ENCODE measurements around the gene MUTYH.

The MUTYH gene

GRCh38 chr1:45380730-45381129 lies 40.5 kb upstream of the MUTYH start:
- no peak for TF ChIP-seq CTCF (IDR thresholded peaks at IDR 0.05; ENCODE audit: unreplicated experiment in 3 of 3)
- H3K4me1 Mint-ChIP-seq = no peaks in the 10 kb centered on the region
- no peaks in the 10 kb centered on the region for H3K9me3 Mint-ChIP-seq
- H3K4me3 Mint-ChIP-seq = no peak overlapping the region
- no peaks in the 10 kb centered on the region for H3K27me3 Mint-ChIP-seq (ENCODE audit: low read depth)
- H3K36me3 Mint-ChIP-seq (ENCODE audit: low read depth) = no peaks in the 10 kb centered on the region
- H3K27ac Mint-ChIP-seq = no peak overlapping the region

- Mint-ChIP-seq H3K27ac (no peak overlapping the region), H3K36me3 (ENCODE audit: low read depth) (no peaks in the 10 kb centered on the region), H3K4me1 (no peaks in the 10 kb centered on the region), H3K9me3 (no peaks in the 10 kb centered on the region), H3K27me3 (ENCODE audit: low read depth) (no peaks in the 10 kb centered on the region), H3K4me3 (no peak overlapping the region)
- no peak for TF ChIP-seq CTCF (IDR thresholded peaks at IDR 0.05; ENCODE audit: unreplicated experiment in 3 of 3)
Measured at GRCh38 chr1:45380125-45380524, 39.9 kb upstream of the MUTYH start.

GRCh38 chr1:45379524-45379923 lies 39.3 kb upstream of the MUTYH start:
- Mint-ChIP-seq H3K27me3 (ENCODE audit: low read depth) (no peaks in the 10 kb centered on the region), H3K27ac (no peak overlapping the region), H3K36me3 (ENCODE audit: low read depth) (no peaks in the 10 kb centered on the region), H3K9me3 (no peaks in the 10 kb centered on the region), H3K4me3 (no peak overlapping the region), H3K4me1 (no peaks in the 10 kb centered on the region)
- no peak for TF ChIP-seq CTCF (IDR thresholded peaks at IDR 0.05; ENCODE audit: unreplicated experiment in 3 of 3)

GRCh38 chr1:45378184-45378583 lies 37.9 kb upstream of the MUTYH start:
- no peaks in the 10 kb centered on the region for H3K27me3 Mint-ChIP-seq (ENCODE audit: low read depth)
- no peaks in the 10 kb centered on the region for H3K9me3 Mint-ChIP-seq
- no peaks in the 10 kb centered on the region for H3K36me3 Mint-ChIP-seq (ENCODE audit: low read depth)
- H3K27ac Mint-ChIP-seq = no peak overlapping the region
- no peak for TF ChIP-seq CTCF (IDR thresholded peaks at IDR 0.05; ENCODE audit: unreplicated experiment in 3 of 3)
- H3K4me3 Mint-ChIP-seq = no peak overlapping the region
- no peaks in the 10 kb centered on the region for H3K4me1 Mint-ChIP-seq

- Mint-ChIP-seq H3K4me3 (no peak overlapping the region), H3K9me3 (no peaks in the 10 kb centered on the region), H3K4me1 (no peaks in the 10 kb centered on the region), H3K36me3 (ENCODE audit: low read depth) (no peaks in the 10 kb centered on the region), H3K27me3 (ENCODE audit: low read depth) (no peaks in the 10 kb centered on the region), H3K27ac (no peak overlapping the region)
- no peak for TF ChIP-seq CTCF (IDR thresholded peaks at IDR 0.05; ENCODE audit: unreplicated experiment in 3 of 3)
Measured at GRCh38 chr1:45375104-45376090, 35.2 kb upstream of the MUTYH start.

- Mint-ChIP-seq H3K27ac (no peak overlapping the region), H3K4me1 (no peaks in the 10 kb centered on the region), H3K36me3 (ENCODE audit: low read depth) (no peaks in the 10 kb centered on the region), H3K4me3 (no peak overlapping the region), H3K9me3 (no peaks in the 10 kb centered on the region), H3K27me3 (ENCODE audit: low read depth) (no peaks in the 10 kb centered on the region)
- TF ChIP-seq CTCF (IDR thresholded peaks at IDR 0.05; ENCODE audit: unreplicated experiment in 3 of 3) = no peak
Measured at GRCh38 chr1:45373573-45373972, 33.3 kb upstream of the MUTYH start.
